Measurements from ENCODE around the gene CUEDC1.

- TF ChIP-seq POLR2AphosphoS5 (IDR thresholded peaks at IDR 0.05; ENCODE audit: low read depth) (no peak), CTCF (IDR thresholded peaks at IDR 0.05; ENCODE audit: insufficient read depth, low read length) (no peak), REST (IDR thresholded peaks at IDR 0.05; ENCODE audit: insufficient replicate concordance, low read depth) (no peak), SPI1 (IDR thresholded peaks at IDR 0.05; ENCODE audit: borderline replicate concordance, low read depth) (no peak)
Observed at GRCh38 chr17:57859601-57860413, 95.4 kb downstream of the CUEDC1 start.

Data from HL-60 (cell line).